Measurements from ENCODE around the gene DCLRE1B. TPM values are rescaled to one million over a fixed set of nuclear protein-coding genes. Genes with fewer than 3 reads are reported as not detected.

The DCLRE1B gene
- total and polyA plus RNA-seq, 2 donors, result 2.9 to 7.6 TPM

GRCh38 chr1:113876176-113876575, 28.9 kb upstream of the DCLRE1B start:
- H3K4me1 ChIP-seq (ENCODE audit: control insufficient read depth in 2 of 2, insufficient read depth in 2 of 2, low read length in 2 of 2), result peaks cover 7 to 19% of the 10 kb centered on the region in 2 donors
- WGBS, result 98% methylated on average over 5 of the region's 5 CpGs

DNA sequence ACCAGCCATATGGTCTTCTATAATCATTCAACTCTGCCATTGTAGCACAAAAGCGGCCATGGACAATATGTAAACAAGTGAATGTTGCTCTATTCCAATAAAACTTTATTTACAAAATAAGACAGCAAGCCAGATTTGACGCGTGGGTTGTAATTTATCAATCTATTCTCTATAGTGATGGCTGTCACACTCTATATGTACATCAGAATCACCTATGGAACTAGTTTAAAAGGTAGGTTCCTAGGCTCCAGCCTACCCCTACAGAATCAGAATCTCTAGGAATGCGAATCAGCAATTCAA, 25.4 kb upstream of the DCLRE1B start:
- Histone ChIP-seq H3K4me1 (ENCODE audit: control insufficient read depth in 2 of 2, insufficient read depth in 2 of 2, low read length in 2 of 2) (peaks cover 0 to 3% of the 10 kb centered on the region in 2 donors), H3K27ac (ENCODE audit: low read depth in 1 of 2, low read length in 1 of 2) (no peak overlapping the region), H3K9me3 (ENCODE audit: control insufficient read depth in 2 of 2, insufficient read depth in 1 of 2, low read length in 1 of 2) (no peaks in the 10 kb centered on the region), H3K27me3 (ENCODE audit: control insufficient read depth in 2 of 2, insufficient read depth in 1 of 2, low read length in 1 of 2) (no peaks in the 10 kb centered on the region), H3K4me3 (ENCODE audit: low read length in 2 of 2) (no peak overlapping the region), H3K36me3 (ENCODE audit: control insufficient read depth in 2 of 2, insufficient read depth in 2 of 2, low read length in 1 of 2) (no peaks in the 10 kb centered on the region)
- no peak for DNase-seq (ENCODE audit: low read depth in 6 of 9, low spot score in 9 of 9)
- over 99% methylated on average over 4 of the region's 4 CpGs for WGBS

More at GRCh38 chr1:113876176-113876575, 28.9 kb upstream of the DCLRE1B start:
- Histone ChIP-seq H3K36me3 (ENCODE audit: control insufficient read depth in 2 of 2, insufficient read depth in 2 of 2, low read length in 1 of 2) (no peaks in the 10 kb centered on the region), H3K27me3 (ENCODE audit: control insufficient read depth in 2 of 2, insufficient read depth in 1 of 2, low read length in 1 of 2) (no peaks in the 10 kb centered on the region), H3K27ac (ENCODE audit: low read depth in 1 of 2, low read length in 1 of 2) (no peak overlapping the region), H3K9me3 (ENCODE audit: control insufficient read depth in 2 of 2, insufficient read depth in 1 of 2, low read length in 1 of 2) (no peaks in the 10 kb centered on the region), H3K4me3 (ENCODE audit: low read length in 2 of 2) (no peak overlapping the region)
- no peak for DNase-seq (ENCODE audit: low read depth in 6 of 9, low spot score in 9 of 9)

DNA sequence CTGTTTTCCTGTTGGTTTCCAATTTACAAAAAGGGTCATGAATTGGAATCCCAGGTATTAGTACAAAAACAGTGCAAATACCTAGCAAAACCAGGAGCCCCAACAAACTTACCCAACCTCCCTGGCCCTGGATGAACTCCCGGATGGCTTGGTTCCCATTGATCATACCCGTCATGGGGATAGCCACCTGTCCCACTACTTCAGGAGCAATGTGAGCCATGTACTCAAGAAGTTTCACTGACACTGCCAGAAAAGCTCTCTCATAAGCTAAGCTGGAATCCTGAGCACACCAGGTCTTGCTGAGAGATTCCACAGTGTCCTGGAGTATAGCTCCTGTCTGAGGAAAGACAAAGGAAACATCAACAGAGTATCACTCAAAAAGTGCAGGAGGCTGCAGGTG, 23.5 kb upstream of the DCLRE1B start:
- no peak overlapping the region for H3K4me3 ChIP-seq (ENCODE audit: low read length in 2 of 2)
- H3K27ac ChIP-seq (ENCODE audit: low read depth in 1 of 2, low read length in 1 of 2), result no peak overlapping the region
- no peaks in the 10 kb centered on the region for H3K27me3 ChIP-seq (ENCODE audit: control insufficient read depth in 2 of 2, insufficient read depth in 1 of 2, low read length in 1 of 2)
- no peaks in the 10 kb centered on the region for H3K9me3 ChIP-seq (ENCODE audit: control insufficient read depth in 2 of 2, insufficient read depth in 1 of 2, low read length in 1 of 2)
- H3K36me3 ChIP-seq (ENCODE audit: control insufficient read depth in 2 of 2, insufficient read depth in 2 of 2, low read length in 1 of 2), result peaks cover 0 to 5% of the 10 kb centered on the region in 2 donors
- 98% methylated on average over 2 of the region's 2 CpGs for WGBS
- peaks cover 0 to 3% of the 10 kb centered on the region in 2 donors for H3K4me1 ChIP-seq (ENCODE audit: control insufficient read depth in 2 of 2, insufficient read depth in 2 of 2, low read length in 2 of 2)
- DNase-seq (ENCODE audit: low read depth in 6 of 9, low spot score in 9 of 9), result no peak

- WGBS, result 97% methylated on average over 17 of the region's 17 CpGs
- H3K4me1 ChIP-seq (ENCODE audit: control insufficient read depth in 2 of 2, insufficient read depth in 2 of 2, low read length in 2 of 2), result peaks cover 0 to 1% of the 10 kb centered on the region in 2 donors
- no peaks in the 10 kb centered on the region for H3K9me3 ChIP-seq (ENCODE audit: control insufficient read depth in 2 of 2, insufficient read depth in 1 of 2, low read length in 1 of 2)
- H3K4me3 ChIP-seq (ENCODE audit: low read length in 2 of 2), result no peak overlapping the region
- no peak for DNase-seq (ENCODE audit: low read depth in 6 of 9, low spot score in 9 of 9)
- peaks cover 0 to 5% of the 10 kb centered on the region in 2 donors for H3K36me3 ChIP-seq (ENCODE audit: control insufficient read depth in 2 of 2, insufficient read depth in 2 of 2, low read length in 1 of 2)
- H3K27ac ChIP-seq (ENCODE audit: low read depth in 1 of 2, low read length in 1 of 2), result no peak overlapping the region
- no peaks in the 10 kb centered on the region for H3K27me3 ChIP-seq (ENCODE audit: control insufficient read depth in 2 of 2, insufficient read depth in 1 of 2, low read length in 1 of 2)
These were observed 18.4 kb upstream of the DCLRE1B start for GRCh38 chr1:113886417-113887401.

DNA sequence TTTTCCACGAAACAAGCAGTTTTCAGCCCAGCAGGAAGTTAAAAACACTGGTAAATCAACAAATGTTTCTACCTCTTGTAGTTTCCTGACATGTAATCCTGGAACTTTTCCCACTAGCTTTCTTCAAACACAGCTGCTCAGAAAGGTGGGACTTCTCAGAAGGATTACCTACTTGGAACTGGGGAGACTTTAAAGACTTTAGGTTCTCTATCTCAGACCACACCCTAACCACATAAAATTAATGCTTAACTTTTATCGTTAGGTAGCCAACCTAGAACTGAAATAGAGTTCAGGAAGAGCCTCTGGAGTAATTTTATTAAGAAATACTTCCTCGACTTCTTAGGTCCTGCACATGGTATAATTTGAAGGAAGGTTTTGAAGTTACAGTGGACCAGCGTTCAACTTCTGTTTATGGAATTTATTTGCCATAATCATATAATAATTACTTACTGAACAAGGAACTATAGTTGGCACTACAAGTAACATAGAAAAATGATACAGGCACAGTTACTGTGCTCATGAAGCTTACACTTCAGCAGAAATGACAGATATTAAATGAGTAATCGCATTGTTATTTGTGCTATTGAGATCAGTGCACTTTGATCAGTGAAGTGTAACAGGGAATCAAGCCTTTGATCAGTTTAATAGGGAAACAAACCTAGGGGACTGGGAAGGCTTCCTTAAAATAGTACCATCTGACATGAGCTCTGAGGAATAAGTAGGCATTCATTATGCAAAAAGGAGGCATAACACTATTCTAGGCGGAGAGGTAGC, 17.5 kb upstream of the DCLRE1B start, which contains the start of gene BCL2L15:
BCL2L15 (minus strand) TSS at position 180 of the 774 bp plus-strand sequence. CDS start 206 bp downstream, outside the sequence.
- no peaks in the 10 kb centered on the region for H3K27me3 ChIP-seq (ENCODE audit: control insufficient read depth in 2 of 2, insufficient read depth in 1 of 2, low read length in 1 of 2)
- no peak for DNase-seq (ENCODE audit: low read depth in 6 of 9, low spot score in 9 of 9)
- H3K4me1 ChIP-seq (ENCODE audit: control insufficient read depth in 2 of 2, insufficient read depth in 2 of 2, low read length in 2 of 2), result no peaks in the 10 kb centered on the region
- H3K36me3 ChIP-seq (ENCODE audit: control insufficient read depth in 2 of 2, insufficient read depth in 2 of 2, low read length in 1 of 2), result peaks cover 0 to 5% of the 10 kb centered on the region in 2 donors
- no peak within 1 kb of the TSS for H3K4me3 ChIP-seq (ENCODE audit: low read length in 2 of 2)
- no peaks in the 10 kb centered on the region for H3K9me3 ChIP-seq (ENCODE audit: control insufficient read depth in 2 of 2, insufficient read depth in 1 of 2, low read length in 1 of 2)
- no peak within 1 kb of the TSS for H3K27ac ChIP-seq (ENCODE audit: low read depth in 1 of 2, low read length in 1 of 2)
- 78% methylated on average over 6 of the region's 6 CpGs for WGBS

- Histone ChIP-seq H3K27me3 (ENCODE audit: control insufficient read depth in 2 of 2, insufficient read depth in 1 of 2, low read length in 1 of 2) (no peaks in the 10 kb centered on the region), H3K4me1 (ENCODE audit: control insufficient read depth in 2 of 2, insufficient read depth in 2 of 2, low read length in 2 of 2) (no peaks in the 10 kb centered on the region), H3K9me3 (ENCODE audit: control insufficient read depth in 2 of 2, insufficient read depth in 1 of 2, low read length in 1 of 2) (no peaks in the 10 kb centered on the region), H3K27ac (ENCODE audit: low read depth in 1 of 2, low read length in 1 of 2) (no peak overlapping the region), H3K36me3 (ENCODE audit: control insufficient read depth in 2 of 2, insufficient read depth in 2 of 2, low read length in 1 of 2) (peaks cover 8 to 20% of the 10 kb centered on the region in 2 donors), H3K4me3 (ENCODE audit: low read length in 2 of 2) (no peak overlapping the region)
- 70% methylated on average over 2 of the region's 2 CpGs for WGBS
- DNase-seq (ENCODE audit: low read depth in 6 of 9, low spot score in 9 of 9), result no peak
These were observed 14.3 kb upstream of the DCLRE1B start for GRCh38 chr1:113890816-113891215.

DNA sequence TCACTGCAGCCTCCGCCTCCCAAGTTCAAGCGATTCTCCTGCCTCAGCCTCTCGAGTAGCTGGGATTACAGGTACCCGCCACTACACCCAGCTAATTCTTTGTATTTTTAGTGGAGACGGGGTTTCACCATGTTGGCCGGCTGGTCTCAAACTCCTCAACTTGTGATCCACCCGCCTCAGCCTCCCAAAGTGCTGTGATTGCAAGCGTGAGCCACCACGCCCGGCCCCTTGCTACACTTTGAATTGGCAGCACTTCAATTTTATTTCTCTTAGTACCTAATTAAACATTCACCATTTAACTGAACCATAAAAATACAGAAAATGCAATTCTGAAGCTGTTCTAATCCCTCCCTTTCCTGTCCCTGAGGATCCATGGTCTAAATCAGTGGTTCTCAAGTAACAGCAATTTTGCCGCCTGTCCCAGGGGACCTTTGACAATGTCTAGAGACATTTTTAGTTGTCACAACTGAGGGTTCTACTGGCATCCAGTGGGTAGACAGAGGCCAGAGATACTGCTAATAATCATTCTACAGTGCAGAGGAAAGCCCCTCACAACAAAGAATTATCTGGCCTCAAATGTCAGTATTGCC, 13.4 kb upstream of the DCLRE1B start:
- Histone ChIP-seq H3K9me3 (ENCODE audit: control insufficient read depth in 2 of 2, insufficient read depth in 1 of 2, low read length in 1 of 2) (no peaks in the 10 kb centered on the region), H3K4me1 (ENCODE audit: control insufficient read depth in 2 of 2, insufficient read depth in 2 of 2, low read length in 2 of 2) (no peaks in the 10 kb centered on the region), H3K27me3 (ENCODE audit: control insufficient read depth in 2 of 2, insufficient read depth in 1 of 2, low read length in 1 of 2) (no peaks in the 10 kb centered on the region), H3K27ac (ENCODE audit: low read depth in 1 of 2, low read length in 1 of 2) (no peak overlapping the region), H3K36me3 (ENCODE audit: control insufficient read depth in 2 of 2, insufficient read depth in 2 of 2, low read length in 1 of 2) (peaks cover 13 to 28% of the 10 kb centered on the region in 2 donors), H3K4me3 (ENCODE audit: low read length in 2 of 2) (no peak overlapping the region)
- 88% methylated on average over 11 of the region's 11 CpGs for WGBS
- no peak for DNase-seq (ENCODE audit: low read depth in 6 of 9, low spot score in 9 of 9)

DNA sequence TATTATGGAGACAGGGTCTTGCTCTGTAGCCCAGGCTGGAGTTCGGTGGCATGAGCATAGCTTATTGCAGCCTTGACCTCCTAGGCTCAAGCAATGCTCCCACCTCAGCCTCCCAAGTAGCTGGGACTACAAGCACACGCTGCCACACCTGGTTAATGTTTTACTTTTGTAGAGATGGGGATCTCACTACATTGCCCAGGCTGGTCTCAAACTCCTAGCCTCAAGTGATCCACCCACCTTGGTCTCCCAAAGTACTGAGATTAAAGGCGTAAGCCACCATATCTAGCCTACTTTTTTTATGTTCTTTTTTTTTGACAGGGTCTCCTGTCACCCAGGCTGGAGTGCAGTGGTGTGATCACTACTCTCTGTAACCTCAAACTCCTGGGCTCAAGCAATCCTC, 11.9 kb upstream of the DCLRE1B start:
- no peak overlapping the region for H3K27ac ChIP-seq (ENCODE audit: low read depth in 1 of 2, low read length in 1 of 2)

More for the DNA sequence above, 11.9 kb upstream of the DCLRE1B start:
- Histone ChIP-seq H3K27me3 (ENCODE audit: control insufficient read depth in 2 of 2, insufficient read depth in 1 of 2, low read length in 1 of 2) (no peaks in the 10 kb centered on the region), H3K9me3 (ENCODE audit: control insufficient read depth in 2 of 2, insufficient read depth in 1 of 2, low read length in 1 of 2) (no peaks in the 10 kb centered on the region), H3K36me3 (ENCODE audit: control insufficient read depth in 2 of 2, insufficient read depth in 2 of 2, low read length in 1 of 2) (peaks cover 23 to 42% of the 10 kb centered on the region in 2 donors), H3K4me1 (ENCODE audit: control insufficient read depth in 2 of 2, insufficient read depth in 2 of 2, low read length in 2 of 2) (no peaks in the 10 kb centered on the region), H3K4me3 (ENCODE audit: low read length in 2 of 2) (no peak overlapping the region)
- WGBS, result 98% methylated on average over 3 of the region's 3 CpGs
- DNase-seq (ENCODE audit: low read depth in 6 of 9, low spot score in 9 of 9), result no peak
